ENCODE data around the gene PMEPA1. TPM values are rescaled to one million over a fixed set of nuclear protein-coding genes. Genes with fewer than 3 reads are reported as not detected.

PMEPA1 gene
- total RNA-seq, 1 donor from 2014 or later = 0.57 TPM

Other genes starting within 250 kb of the PMEPA1 start
- not detected in 2 replicates for gene CTCFL, start 184.9 kb downstream of the PMEPA1 start, total RNA-seq
- not detected in 2 replicates for gene PCK1, start 148.9 kb downstream of the PMEPA1 start, total RNA-seq
- 0.15 and 0.41 TPM in 2 replicates for gene ZBP1, start 89.6 kb downstream of the PMEPA1 start, total RNA-seq